Posterior vena cava (tissue), 2 donors: ENCODE results near the gene CDH22. TPM values are rescaled to one million over a fixed set of nuclear protein-coding genes. Genes with fewer than 3 reads are reported as not detected.
A peak's percentile ranks its signal among the peaks of the same experiment; 100 is the strongest.

Source experiments
- DNase-seq: peaks from one replicate; pipeline ENCODE4 v3.0.0-alpha.2; 2020; ENCODE audit warnings: low spot score
- intact Hi-C, 2 donors: fragments of 100-400 bp; cut with DNase I; formaldehyde crosslinking; loops; one replicate each; pipeline versions ENCODE4 v1.14.1 to v1.14.2; 2022 to 2023
- total RNA-seq, 2 donors: library from RNA; stranded (reverse); fragmentation: NEBNext Ultra II Directional; extraction: Animal tissue kit (Norgen Biotek cat#: 25700); gene quantifications; one replicate each; pipeline ENCODE4 v1.2.1, GENCODE V29; 2021
- donor health status: DM: yes; HTN: yes; CAD: no.
- donor health status: DM: yes; HTN: yes; CAD: no.

Gene CDH22
- total RNA-seq, 2 donors from 2014 or later: 0.28 to 0.29 TPM

DNA sequence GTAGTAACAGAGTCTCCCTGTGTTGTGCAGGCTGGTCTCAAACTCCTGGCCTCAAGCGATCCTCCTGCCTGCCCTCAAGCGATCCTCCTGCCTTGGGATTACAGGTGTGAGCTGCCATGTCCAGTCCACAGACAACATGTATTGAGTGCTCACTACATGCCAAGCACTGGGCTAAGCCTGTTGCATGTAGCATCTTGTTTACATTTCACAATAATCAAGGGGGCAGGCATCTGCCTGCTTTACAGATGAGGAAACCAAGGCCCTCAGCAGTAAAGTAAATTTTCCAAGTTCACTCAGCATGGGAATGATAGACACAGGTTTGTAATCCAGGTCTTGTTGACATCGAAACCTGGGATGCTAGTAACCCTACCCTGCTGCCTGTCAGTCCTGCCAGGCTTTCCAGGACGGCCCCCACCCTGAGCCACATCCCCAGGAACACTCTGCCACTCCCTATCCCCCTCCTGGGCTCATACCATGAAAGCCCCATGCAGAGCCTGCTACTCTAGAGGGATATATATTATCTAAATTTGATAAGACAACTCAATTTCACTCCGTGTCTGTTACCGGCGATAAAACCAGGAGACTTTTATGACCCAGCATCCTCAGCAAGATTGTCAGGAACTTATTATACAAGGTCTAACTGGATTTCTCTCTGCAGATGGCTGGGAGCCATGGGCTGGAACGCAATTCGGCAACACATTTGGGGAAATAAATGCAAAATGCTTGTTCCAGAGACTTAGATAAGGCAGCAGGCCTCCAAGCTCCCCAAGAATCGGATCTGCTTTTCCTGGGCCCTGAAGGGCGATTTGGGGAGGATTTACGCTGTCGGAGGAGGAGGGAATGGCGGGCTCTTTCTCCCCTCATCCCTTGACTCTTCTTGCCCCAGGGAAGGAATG is 159.7 kb downstream of the CDH22 start:
- peak; percentile 37 for DNase-seq
- intact Hi-C loops: loop anchor here in 1 of 2 donors (5.0 kb wide), 1 partner anchor 1104 kb away; no protein-coding TSS in a partner anchor

DNA sequence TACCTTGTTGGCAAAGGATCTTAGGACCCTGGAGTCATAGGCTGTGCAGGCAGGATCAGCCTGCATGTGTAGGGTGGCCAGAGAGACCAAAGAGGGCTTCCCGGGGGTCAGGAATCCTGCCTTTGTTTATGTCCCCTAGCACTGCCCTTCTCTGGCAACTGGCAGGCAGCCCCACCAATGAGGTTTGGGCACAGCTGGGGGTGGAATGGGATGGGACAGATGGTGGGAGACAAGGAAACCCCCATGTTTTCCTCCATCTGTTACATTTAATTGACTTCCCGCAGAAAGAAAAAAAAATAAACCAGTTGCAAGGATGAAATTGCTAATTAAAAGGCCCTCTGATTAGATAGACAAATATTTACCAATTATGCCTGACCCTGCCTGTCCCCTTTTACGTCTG is 162.6 kb downstream of the CDH22 start:
- DNase-seq: no peak

DNA sequence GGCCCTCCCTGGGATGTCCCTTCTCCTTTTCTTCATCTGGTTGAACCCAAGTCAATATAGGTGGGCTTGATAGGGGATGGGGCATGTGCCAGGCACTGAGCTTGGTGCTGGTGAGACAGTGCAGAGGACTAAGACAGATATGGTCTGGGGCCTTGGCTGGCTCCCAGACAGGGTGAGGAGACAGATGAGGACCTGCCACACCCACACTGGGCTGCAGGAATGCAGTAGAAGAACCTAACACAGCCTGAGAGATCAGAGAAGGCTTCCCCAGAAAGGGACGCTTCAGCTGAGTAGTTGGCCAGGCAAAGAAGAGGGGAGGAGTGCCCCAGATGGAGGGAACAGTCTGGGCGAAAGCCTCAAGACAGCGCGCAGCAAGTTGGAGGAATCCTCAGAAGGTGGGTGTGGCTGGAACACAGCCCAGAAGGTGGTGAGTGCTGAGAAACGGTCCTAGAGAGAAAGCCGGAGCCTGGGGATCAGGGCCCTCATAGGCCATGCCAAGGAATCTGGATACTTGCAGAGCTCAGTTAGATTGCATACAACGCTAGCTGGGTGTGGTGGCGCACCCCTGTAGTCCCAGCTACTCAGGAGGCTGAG is 163.8 kb downstream of the CDH22 start:
- no peak for DNase-seq
- intact Hi-C loops: loop anchor here in 1 of 2 donors (5.0 kb wide), 1 partner anchor 1108 kb away; no protein-coding TSS in a partner anchor

More for the DNA sequence above, 162.6 kb downstream of the CDH22 start:
- intact Hi-C loops: loop anchor here in 1 of 2 donors (5.0 kb wide), 1 partner anchor 1107 kb away; no protein-coding TSS in a partner anchor

DNA sequence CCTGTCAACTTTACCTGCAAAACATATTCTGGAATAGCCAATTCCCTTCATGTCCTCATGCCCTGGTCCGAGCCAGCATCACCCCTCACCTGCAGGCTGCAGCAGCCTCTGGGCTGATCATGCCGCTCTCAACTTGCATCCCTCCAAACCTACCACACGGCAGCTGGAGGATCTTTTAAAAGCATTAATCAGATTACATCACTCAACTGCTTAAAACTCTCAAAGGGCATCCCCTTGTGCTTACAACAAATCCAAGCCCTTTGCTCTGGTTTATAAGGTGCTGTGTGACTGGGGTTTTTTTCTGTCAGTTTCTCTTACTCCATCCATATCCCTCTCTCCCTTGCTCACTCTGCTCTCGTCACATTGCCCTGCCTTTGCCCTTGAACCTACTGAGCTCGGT is 166.2 kb downstream of the CDH22 start:
- intact Hi-C loops: no loop called here
- DNase-seq: no peak

DNA sequence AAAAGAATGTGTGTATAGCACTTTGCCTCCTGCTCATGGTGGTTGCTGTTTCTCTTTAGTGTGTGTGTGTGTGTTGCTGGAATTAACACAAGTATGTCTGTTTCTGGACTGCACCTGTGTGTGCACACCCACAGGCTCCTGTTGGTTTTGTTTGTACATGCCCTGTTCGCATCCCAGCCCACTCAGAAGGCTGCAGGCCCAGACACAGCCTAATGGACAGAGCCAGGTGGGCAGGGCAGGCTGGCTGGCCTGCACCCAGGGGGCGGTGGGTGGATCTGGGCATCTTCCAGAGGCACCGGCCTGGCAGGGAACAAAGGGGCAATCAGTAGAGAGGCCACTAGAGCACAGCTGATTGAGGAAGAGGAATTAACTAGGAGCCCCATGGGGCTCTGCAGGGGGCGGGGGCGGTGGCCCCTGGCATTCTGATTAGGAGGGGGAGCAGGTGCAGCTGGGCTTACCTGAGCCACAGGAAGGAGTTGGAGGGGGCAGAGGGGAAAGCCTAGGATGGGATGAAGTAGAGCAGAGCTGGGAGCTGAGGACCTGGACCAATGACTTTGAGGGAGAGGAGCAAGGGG is 168.3 kb downstream of the CDH22 start:
- DNase-seq: no peak
- intact Hi-C loops: loop anchor here in 1 of 2 donors (10.0 kb wide), 1 partner anchor 205 kb away; no protein-coding TSS in a partner anchor

DNA sequence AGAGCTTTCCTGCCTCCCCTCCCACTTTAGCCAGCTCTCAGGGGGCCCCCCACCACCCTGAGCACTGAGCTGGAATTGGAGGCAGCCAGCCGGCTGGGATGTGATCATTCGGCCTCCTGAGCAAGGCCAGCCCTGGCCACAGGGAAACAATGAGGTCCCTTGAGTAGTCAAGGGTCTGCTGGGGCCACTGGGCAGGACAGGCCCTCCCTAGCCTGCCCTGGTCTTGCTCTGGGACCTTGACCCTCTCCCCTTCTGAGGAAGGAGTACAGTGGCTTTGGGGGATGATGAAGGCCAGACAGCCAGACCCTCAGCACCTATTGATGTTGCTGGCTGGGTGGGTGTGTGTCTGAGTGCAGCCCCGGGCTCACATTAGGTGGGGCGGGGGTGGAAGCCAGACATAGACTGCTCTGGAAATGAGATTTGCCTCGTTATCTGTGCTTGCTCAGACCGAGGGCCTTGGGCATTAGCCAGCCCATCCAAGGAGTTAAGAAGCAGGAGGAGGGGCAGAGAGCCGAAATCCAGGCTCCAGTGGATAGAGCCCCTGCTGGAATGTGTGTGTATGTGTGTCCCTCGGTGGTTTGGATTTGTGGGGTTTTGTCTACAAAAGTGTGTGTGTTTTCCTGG is 168.9 kb downstream of the CDH22 start:
- intact Hi-C loops: loop anchor here in 1 of 2 donors (10.0 kb wide), 1 partner anchor 205 kb away; no protein-coding TSS in a partner anchor
- DNase-seq: no peak

DNA sequence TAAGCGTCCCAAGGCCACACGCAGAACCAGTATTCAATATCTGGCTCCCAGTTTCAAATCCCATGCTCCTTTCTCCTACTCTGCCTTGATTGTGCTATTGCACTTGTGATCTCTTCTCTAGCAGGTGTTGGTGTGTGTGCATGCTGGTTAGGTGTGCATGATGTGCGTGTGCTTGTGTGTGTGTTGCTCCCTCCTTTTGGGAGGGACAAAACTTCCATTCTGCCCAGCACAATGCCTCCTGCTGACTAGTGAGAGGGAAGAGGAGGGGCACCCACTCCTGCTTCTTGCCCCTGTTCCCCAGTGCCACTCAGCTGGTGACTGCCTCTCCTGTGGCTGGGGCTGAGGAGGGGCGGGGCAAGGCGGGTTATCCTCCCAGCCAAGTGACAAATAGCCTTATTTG is 170.5 kb downstream of the CDH22 start:
- no peak for DNase-seq
- intact Hi-C loops: loop anchor here in 1 of 2 donors (10.0 kb wide), 1 partner anchor 207 kb away; no protein-coding TSS in a partner anchor

DNA sequence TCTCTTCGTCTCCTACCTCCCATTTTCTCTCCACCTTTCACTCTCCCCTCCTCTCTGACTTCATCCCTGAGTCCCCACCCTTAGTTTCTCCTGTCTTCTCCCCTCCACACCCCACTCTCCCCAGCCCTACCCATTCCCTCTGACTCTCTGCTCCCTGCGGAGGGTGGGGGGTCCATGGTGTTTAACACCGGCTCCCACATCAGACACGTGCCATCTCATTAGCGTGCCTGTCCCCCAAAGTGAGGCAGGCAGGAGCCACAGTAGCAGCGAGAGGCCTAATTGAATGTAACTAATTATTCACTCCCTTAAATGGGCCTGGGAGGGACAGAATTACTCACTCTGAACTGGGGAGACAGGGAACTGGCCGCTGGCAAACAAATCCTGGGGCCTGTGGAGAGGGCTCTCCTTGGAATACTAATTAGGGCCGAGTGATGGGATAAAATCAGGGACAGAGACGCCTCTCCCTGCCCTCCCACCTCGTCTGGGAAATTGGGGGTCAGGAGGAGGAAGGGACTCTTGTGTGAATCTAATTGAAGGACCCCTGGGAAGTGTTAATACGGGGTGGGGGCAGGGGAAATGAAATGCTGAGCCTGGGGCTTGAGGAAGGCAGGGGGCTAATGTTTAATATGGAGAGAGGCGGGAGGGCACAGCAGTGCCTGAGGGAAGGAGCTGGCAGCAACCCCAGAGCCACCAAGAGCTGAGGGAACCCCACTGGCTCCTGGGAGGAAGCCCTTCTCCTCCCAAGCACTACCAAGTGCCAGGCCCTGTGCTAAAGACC is 172.3 kb downstream of the CDH22 start:
- no peak for DNase-seq
- intact Hi-C loops: loop anchor here in 1 of 2 donors (10.0 kb wide), 1 partner anchor 209 kb away; no protein-coding TSS in a partner anchor

DNA sequence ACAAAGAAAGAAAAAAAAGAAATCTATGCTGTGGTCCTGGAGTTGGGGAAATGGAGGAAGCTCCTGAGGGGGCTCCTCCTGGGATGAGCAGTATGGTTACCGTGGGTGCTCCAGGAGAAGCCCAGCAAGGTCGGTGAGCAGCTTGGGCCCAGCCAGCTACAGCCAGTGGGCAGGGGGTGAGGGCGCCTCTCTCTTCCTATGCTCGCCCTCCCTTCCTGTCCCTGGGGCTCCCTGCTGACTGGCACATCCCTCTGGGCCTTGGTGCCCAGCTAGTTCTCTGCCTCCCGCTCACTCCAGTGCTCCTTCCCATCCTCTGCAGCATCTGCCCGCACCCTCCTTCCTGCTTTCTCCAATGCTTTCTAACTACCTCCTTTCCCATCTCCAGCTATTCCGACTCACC is 173.6 kb downstream of the CDH22 start:
- intact Hi-C loops: loop anchor here in 1 of 2 donors (10.0 kb wide), 1 partner anchor 210 kb away; no protein-coding TSS in a partner anchor
- peak; percentile 29 for DNase-seq

DNA sequence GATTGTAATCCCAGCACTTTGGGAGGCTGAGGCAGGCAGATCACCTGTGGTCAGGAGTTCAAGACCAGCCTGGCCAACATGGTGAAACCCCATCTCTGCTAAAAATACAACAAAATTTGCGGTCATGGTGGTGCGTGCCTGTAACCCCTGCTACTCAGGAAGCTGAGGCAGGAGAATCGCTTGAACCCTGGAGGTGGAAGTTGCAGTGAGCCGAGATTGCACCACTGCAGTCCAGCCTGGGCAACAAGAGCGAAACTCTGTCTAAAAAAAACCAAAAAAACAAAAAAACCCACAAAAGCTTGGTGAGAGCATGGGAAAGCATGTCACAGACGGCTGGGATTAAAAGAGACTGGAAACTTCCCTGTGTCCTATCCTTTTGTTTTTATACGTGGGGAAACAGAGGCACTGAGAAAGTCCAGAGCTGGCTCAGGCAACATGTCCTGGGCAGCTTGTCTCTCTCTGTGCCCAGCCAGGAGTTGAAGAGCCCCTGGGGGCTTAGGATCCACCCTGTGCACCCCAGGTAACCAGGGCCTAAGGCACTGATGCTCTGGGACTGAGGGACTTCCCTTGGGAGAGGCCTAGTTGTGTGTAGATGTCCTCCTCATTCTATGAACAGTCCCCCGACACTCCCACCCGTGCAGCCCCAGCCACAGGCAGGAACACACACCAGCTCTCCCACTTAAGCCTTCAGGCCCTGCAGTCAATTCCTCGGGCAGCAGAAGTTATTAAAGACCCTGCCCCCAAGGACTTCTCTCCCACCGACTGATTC is 174.2 kb downstream of the CDH22 start:
- peak; percentile 31 for DNase-seq
- intact Hi-C loops: loop anchor here in 1 of 2 donors (10.0 kb wide), 1 partner anchor 211 kb away; no protein-coding TSS in a partner anchor

DNA sequence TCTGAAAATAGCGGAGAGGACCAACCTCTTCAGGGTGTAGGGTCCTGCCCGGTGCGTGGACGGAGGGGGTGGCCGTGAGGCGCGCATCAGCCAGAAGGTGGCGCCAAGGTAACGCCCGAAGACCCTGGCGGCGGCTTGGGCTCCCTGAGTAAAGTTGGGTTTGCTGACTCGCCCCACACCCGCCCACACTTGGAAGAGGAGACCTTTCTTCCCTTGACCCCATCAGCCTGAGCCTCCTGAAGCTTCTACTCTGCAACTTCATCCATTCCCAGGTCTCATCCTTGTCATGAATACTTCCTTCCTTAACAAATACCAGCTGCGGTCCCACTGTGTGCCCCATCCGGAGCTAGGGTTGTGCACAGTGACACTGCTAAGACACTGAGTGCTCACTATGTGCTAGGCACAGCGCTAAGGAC is 175.6 kb downstream of the CDH22 start:
- peak; percentile 92 for DNase-seq
- intact Hi-C loops: loop anchor here in 1 of 2 donors (10.0 kb wide), 1 partner anchor 212 kb away; no protein-coding TSS in a partner anchor

DNA sequence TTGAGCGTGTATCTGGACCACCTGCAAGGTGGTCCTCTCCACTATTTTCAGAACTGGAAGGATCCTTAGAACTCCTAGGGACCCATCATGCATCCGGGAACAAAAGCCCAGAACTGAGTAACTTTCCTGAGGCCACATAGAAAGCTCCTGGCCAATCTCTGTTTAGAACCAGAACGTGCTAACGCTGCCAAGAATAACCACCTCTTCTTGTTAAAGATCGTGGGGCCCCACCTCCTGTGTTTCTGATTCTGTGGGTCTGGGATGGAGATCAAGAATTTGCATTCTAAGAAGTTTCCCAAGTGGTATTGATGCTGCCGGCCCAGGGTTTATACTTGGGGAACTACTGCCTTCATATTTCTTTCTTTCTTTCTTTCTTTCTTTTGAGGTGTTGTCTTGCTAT is 176.9 kb downstream of the CDH22 start:
- DNase-seq: peak; percentile 36
- intact Hi-C loops: loop anchor here in 1 of 2 donors (10.0 kb wide), 1 partner anchor 213 kb away; no protein-coding TSS in a partner anchor

DNA sequence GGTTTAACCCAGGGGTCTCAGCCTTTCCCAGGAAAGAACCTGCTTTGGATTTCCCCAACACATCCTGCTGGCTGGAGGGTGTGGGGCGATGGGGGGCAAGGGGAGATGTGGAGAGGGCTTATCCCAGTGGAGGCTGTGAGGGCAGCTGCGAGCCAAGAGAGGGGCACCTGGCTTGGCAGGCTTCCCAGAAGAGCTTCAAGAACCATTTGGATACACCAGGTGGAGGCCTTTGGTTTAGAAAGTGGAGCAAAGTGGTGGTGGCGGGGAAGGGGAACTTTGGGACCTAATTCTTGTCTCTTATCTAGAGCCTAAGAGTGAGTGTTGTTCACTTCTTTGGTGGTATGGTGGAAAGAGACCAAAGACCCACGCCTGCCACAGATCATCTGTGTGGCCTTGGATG is 177.8 kb downstream of the CDH22 start:
- intact Hi-C loops: loop anchor here in 1 of 2 donors (10.0 kb wide), 1 partner anchor 214 kb away; no protein-coding TSS in a partner anchor
- peak; percentile 64 for DNase-seq

DNA sequence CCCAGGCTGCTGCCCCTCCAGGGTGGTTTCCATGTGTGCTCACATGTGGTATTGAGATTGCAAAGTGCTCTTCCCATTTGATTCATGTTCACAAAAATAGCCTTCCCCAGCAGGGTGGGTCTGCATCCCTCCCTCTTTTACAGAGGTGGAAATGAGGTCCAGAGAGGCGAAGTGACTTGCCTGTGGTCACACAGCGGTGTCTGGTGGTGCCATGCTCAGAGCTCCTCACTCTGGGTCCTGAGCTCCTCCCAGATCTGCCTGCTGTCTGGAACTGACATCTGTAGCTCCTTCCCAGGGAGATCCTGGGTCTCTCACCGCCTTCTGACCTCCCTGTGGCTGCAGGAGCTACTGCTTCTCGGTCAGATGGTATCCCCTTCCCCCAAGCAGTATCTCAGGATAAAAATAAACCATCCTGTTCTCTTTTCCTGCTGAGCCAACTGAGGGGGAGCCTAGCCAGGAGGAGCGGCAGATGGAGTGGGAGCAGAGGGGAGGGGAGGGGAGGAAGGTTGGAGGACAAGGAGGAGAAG is 178.3 kb downstream of the CDH22 start:
- intact Hi-C loops: loop anchor here in 1 of 2 donors (10.0 kb wide), 1 partner anchor 215 kb away; no protein-coding TSS in a partner anchor
- no peak for DNase-seq

DNA sequence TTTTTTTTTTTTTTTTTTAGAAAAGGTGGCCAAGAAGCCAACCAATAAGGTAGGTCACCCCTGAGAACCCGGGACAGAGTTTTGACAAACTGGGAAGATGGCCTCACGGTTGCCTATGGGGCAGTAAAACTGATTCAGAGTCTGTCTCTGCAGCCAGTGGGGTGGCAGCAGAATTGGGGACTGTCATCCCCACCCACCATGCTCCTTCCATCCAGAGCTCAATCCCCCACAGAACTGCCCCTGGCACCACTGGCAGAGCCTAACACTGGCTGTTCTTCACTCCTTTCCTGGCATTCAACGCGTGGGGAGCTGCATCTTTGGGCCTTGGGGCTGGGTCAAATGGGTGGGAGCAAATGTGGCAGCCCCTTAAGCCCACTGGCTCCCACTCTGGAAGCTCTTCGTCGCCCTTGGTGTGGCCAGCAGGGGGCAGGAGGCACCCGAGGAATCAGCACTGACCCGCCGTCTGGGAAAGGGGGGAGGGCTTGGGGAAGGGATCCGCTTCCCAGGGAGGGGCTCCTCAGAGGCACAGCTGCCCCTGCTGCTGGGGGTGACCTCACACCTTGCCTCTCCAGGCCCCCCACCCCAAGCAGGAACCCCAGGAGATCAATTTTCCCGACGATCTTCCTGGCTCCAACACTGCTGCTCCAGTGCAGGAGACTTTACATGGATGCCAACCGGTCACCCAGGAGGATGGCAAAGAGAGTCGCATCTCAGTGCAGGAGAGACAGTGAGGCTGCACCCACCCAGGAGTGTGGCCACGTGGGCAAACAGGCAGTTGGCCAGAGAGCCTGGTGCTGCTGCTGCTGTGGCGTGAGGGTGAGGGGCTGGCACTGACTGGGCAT is 179.8 kb downstream of the CDH22 start:
- DNase-seq: peak; percentile 79
- intact Hi-C loops: no loop called here

DNA sequence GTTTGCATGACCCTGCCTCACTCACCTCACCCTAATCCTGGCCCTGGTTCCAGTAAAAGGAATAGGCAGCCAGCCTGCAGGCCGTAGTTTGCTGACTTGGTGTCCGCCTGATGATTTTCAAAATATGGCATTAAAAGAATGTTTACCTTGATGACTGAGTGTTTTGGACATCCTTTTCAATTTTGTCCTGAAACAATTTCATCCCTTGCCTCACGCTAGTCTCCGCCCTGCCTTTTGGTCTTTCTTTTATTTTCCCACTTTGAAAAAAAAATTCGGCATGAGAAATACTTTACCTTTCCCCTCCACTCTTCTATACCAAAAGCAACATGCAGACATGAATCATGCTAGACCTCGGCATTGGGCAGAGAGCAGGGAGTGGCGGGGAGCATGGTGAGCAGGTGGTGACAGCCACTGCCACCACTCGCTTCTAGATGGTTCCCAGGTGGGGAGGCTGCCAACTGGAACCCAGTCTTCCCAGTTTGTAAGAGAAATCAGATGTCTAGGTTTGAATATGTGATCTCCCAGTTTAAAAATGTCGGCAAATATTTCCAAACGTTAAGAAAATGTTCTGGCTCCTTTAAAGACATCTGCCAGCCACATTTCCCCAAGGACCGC is 180.8 kb downstream of the CDH22 start:
- DNase-seq: no peak
- intact Hi-C loops: no loop called here
